GM06990 (cell line): ENCODE data around the gene PDGFD.

Source experiments
- DNase-seq: peaks from one replicate; pipeline ENCODE4 v3.0.0-alpha.2; 2011; ENCODE audit not compliant: insufficient read length; ENCODE audit errors: extremely low read depth
- H3K27me3 ChIP-seq: replicated peaks from 2 replicates; pipeline ENCODE4 v1.6.0; 2011; ENCODE audit warnings: low read length; ENCODE audit not compliant: control insufficient read depth, insufficient read depth
- H3K36me3 ChIP-seq: 2 replicates; pipeline ENCODE4 v1.5.1; 2011; ENCODE audit warnings: low read length; ENCODE audit not compliant: control insufficient read depth, insufficient read depth
- H3K4me3 ChIP-seq: replicated peaks from 2 replicates; pipeline ENCODE4 v1.5.1; 2011; ENCODE audit warnings: low read depth, mild to moderate bottlenecking, control low read depth, low read length
- TF ChIP-seq, protein P1 (sequence below): IDR thresholded peaks from 2 replicates; pipeline ENCODE4 v1.5.1; 2011; ENCODE audit warnings: low read length, control low read depth, mild to moderate bottlenecking, inconsistent platforms; ENCODE audit not compliant: insufficient read depth, poor library complexity, severe bottlenecking

The PDGFD gene

GRCh38 chr11:104191124-104191523 lies 27.2 kb upstream of the PDGFD start:
- H3K4me3 ChIP-seq = no peak overlapping the region
- H3K27me3 ChIP-seq = no peaks in the 10 kb centered on the region
- H3K36me3 ChIP-seq = no peaks in the 10 kb centered on the region
- no peak for DNase-seq
- TF ChIP-seq, protein P1, sequence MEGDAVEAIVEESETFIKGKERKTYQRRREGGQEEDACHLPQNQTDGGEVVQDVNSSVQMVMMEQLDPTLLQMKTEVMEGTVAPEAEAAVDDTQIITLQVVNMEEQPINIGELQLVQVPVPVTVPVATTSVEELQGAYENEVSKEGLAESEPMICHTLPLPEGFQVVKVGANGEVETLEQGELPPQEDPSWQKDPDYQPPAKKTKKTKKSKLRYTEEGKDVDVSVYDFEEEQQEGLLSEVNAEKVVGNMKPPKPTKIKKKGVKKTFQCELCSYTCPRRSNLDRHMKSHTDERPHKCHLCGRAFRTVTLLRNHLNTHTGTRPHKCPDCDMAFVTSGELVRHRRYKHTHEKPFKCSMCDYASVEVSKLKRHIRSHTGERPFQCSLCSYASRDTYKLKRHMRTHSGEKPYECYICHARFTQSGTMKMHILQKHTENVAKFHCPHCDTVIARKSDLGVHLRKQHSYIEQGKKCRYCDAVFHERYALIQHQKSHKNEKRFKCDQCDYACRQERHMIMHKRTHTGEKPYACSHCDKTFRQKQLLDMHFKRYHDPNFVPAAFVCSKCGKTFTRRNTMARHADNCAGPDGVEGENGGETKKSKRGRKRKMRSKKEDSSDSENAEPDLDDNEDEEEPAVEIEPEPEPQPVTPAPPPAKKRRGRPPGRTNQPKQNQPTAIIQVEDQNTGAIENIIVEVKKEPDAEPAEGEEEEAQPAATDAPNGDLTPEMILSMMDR = no peak

DNA sequence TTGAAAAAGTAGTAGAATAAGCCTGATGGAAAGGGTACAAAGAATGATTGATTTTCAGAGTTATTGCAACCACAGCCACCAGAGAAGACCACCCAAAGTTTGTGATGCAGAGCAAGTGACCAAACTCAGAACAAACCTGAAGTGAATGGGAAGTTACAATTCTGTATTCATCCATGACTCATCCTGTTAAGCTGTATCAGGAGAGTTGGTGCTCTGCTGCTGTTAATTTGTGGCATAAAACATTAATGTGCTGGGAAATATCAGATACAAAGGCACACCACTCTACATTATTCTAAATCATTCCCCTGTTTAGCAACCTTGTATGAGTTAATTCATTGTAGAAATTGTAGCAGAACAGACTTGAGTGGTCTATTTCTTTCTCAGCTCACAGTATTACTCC lies 19.6 kb upstream of the PDGFD start:
- H3K36me3 ChIP-seq = no peaks in the 10 kb centered on the region
- DNase-seq = no peak
- no peaks in the 10 kb centered on the region; the same call in 1 of the 2 replicates for H3K27me3 ChIP-seq
- H3K4me3 ChIP-seq = no peak overlapping the region
- TF ChIP-seq, protein P1 = no peak

- Histone ChIP-seq H3K27me3 (no peaks in the 10 kb centered on the region; the same call in 1 of the 2 replicates), H3K36me3 (no peaks in the 10 kb centered on the region), H3K4me3 (no peak overlapping the region)
- TF ChIP-seq, protein P1 = no peak
- no peak for DNase-seq
Observed at GRCh38 chr11:104175769-104176168, 11.8 kb upstream of the PDGFD start.

GRCh38 chr11:104169091-104169490 lies 5.1 kb upstream of the PDGFD start:
- Histone ChIP-seq H3K27me3 (no peaks in the 10 kb centered on the region; the same call in 1 of the 2 replicates), H3K36me3 (no peaks in the 10 kb centered on the region), H3K4me3 (no peak overlapping the region)
- TF ChIP-seq, protein P1 = no peak
- no peak for DNase-seq

DNA sequence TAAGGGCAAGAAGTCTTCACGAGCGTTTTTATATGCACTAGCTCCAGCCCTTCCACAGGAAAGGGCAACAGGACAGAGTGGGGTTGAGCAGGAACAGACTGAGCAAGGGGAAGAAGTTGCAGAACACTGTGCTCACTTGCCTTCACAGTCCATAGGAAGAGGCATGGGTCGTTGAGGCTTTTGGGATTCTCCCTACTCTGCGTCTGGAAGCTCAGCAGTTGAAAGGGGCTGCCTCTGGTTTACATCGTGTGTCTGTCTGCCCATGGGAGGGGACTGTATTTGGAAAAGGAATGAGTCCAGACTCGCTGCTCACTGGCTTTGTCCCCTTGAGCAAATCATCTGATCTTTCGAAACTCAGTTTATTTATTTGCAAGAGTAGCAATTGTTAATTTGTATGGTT lies 1.1 kb upstream of the PDGFD start:
- Histone ChIP-seq H3K27me3 (peaks cover 1% of the 10 kb centered on the region), H3K4me3 (no peak overlapping the region), H3K36me3 (no peaks in the 10 kb centered on the region)
- DNase-seq = no peak
- TF ChIP-seq, protein P1 = no peak
